HG03342 (cell line): Measurements from ENCODE around the gene ERAP2.
A peak's percentile ranks its signal among the peaks of the same experiment; 100 is the strongest.
"Not testable (repeated sequence)": the region's sequence is repeated elsewhere in the genome, so short reads cannot be mapped to it uniquely, and the experiment has no call there.

ENCODE experiments used
- ATAC-seq: cut with Tn5 transposase; IDR thresholded peaks from one replicate; pipeline ENCODE4 v1.9.1; 2021; ENCODE audit warnings: mild to moderate bottlenecking, moderate library complexity; ENCODE audit not compliant: unreplicated experiment

ERAP2 gene, protein sequence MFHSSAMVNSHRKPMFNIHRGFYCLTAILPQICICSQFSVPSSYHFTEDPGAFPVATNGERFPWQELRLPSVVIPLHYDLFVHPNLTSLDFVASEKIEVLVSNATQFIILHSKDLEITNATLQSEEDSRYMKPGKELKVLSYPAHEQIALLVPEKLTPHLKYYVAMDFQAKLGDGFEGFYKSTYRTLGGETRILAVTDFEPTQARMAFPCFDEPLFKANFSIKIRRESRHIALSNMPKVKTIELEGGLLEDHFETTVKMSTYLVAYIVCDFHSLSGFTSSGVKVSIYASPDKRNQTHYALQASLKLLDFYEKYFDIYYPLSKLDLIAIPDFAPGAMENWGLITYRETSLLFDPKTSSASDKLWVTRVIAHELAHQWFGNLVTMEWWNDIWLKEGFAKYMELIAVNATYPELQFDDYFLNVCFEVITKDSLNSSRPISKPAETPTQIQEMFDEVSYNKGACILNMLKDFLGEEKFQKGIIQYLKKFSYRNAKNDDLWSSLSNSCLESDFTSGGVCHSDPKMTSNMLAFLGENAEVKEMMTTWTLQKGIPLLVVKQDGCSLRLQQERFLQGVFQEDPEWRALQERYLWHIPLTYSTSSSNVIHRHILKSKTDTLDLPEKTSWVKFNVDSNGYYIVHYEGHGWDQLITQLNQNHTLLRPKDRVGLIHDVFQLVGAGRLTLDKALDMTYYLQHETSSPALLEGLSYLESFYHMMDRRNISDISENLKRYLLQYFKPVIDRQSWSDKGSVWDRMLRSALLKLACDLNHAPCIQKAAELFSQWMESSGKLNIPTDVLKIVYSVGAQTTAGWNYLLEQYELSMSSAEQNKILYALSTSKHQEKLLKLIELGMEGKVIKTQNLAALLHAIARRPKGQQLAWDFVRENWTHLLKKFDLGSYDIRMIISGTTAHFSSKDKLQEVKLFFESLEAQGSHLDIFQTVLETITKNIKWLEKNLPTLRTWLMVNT

DNA sequence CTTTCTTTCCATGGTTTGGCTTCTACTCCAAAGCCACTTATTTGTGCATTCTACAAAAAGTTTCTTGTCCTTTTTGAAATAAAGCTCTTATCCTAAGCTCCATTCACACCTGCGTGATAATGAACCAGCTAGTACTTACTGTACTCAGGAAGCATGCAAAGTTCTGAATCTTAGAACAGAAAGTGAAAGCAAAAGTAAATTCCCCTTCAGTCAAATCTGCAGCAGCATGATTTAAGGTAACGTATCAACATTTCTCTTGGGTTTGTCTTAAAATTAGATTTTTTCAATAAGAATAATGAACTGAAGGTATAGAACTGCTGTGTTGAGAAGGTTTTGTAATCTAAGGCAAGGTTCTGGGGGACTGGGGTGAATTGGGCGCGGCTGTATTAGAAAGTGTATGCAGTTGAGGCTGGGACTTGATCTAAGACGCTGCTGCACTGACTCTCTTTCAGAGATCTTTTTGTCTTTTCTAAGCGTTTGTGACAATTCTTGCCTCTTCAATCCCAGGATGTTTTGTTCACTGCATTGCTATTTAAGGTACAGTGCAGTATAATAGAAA, at the start of gene ERAP2:
TSS of gene ERAP2 (plus strand) at position 209 of the 559 bp plus-strand sequence. CDS start 3,186 bp downstream, outside the sequence.
- ATAC-seq = peak; percentile 49

DNA sequence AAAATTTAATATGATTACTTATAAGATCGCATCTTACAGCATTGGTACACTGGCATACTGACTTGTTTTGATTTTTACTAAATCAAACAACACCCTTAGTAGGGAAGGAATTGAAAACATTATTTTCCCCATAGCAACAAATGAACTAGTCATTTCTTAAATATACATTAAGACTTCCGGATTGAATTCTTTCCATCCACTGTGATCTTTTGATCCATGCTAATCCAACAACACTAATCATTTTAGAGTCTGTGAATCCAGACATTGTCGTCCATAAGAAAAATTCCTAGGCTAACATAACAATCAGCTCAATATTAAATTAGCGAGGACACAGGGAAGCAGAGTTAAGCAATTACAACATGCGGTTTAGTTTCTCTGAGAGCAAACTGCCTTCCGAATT, 47.0 kb upstream of the ERAP2 start:
- ATAC-seq = no peak

DNA sequence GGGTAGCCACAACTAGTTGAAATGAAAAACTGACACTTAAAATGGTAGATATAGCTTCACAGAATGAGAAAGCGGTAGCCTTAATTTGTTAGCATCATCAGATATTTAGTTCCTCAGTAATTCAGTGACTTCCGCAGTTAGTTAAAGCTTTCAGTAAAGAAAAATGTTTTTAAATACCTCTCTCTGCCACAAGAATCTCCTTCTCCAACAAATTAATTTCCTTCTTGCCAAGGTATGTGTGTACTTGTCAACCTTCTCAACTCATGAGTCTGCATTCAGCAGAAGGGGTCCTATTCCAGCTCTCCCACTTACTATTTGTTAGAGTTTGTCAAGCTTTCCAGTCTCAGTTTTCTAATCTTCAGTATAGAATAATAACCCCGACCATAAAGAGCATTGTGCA, 42.3 kb upstream of the ERAP2 start:
- no peak for ATAC-seq

DNA sequence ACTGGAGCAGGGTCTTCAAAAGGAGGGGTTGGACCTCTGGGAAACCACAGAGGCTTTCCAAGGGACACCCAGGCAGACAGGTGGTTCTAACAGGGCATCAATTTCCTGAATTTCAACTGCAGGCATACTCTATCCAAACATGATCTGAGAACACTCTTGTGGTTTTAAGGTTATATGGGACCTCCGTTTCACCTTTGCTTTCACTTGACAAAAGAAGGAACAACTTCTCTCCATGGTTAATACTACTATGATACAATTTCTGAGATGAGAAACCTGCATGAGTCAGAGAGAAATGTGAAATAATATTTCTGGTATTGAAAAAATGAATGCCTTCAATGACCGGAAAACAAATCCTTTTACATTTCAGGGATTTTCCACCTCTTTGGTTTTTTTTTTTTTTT, 40.5 kb upstream of the ERAP2 start:
- peak; percentile 40 for ATAC-seq

DNA sequence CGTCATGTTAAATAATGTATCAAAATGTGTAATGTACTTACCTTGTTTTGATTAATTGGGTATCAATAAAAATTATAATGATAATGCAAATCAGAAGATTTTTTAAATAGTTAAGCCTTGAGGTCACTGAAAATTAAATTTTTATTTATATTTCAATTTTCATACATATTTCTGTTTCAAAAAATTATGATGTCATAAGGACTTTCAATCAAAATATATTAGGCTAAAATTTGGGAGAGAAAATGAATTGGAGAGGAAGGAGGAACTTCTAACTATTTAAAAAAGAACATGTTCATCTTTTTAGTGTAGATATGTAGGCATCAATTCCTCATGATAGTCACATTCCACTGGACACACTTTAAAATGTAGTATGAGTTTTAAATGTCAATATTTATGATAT, 39.5 kb upstream of the ERAP2 start:
- ATAC-seq = no peak

DNA sequence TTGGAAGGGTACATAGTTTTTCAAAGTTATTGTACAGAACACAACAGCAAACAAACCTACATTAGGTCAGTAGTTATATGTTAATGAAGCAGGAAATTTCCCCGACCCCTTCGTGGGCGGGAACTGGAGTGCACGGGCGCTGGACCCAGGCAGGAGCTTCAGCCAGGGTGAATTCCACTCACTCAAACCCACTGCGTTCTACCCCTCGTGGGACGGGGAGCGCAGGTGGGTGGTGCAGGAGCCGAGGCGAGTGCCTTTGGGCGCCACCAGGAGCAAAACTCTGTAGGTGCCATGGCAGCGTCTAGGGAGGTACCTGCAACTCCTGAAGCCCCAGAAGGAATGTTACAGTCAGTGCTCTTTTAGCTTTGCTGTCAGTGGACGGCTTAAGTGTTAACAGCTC, 39.0 kb upstream of the ERAP2 start:
- no peak for ATAC-seq

DNA sequence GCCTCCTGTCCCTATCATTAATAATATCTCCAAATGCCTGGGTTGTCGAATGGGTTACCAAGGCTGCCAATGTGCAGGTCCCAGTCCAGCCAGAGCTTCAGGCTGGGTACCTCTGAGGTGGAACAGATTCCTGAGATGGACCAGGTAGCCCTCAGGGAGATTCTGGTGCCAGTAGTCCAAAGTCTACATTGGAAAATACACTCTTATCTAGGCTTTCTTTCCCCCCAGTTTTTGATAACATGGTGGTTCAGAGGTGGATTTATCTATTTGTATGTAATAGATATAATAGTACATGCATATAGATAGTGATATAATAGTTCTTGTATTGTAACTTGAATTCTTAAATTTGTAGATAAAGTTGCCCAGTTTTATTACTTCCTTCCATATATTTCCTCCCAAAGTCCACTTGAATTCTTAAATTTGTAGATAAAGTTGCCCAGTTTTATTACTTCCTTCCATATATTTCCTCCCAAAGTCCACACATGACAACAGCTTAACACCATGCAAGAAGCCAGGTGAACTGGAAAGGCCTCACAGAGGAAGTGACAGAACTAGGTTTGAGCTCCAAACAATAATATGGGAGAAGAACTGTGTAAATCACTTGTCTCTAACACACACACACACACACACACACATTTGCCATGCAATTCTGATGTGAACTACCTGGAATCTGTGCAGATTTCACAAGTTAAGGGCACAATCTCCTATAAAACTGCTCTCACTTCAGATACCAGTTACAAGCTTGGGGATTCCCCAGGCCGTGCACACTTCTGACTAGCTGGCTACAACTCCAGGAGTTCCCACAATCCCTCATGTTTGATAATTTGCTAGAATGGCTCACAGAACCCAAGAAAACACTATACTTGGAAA, 37.9 kb upstream of the ERAP2 start:
- ATAC-seq = no peak

DNA sequence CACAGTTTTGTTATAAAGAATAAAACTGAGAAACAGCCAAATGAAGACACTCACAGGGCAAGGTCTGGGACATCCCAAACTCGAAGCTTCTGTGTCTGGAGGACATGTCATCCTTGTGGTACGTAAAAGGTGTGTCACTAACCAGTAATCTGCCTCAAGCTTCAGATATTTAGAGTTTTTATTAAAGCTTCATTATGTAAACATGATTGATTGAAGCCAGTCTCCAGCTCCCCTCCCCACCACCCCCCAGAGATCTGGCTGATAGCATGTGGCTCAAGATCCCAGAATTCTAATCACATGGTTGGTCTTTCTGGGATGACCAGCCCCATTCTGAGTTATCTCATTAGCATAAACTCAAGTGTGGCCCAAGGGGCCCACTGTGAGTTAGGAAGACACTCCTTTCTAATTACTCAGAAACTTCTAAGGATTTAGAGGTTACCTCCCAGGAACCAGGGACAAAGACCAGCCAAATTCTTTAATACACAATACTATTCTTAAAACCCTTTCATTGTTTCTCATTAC, 37.2 kb upstream of the ERAP2 start:
- ATAC-seq = no peak

DNA sequence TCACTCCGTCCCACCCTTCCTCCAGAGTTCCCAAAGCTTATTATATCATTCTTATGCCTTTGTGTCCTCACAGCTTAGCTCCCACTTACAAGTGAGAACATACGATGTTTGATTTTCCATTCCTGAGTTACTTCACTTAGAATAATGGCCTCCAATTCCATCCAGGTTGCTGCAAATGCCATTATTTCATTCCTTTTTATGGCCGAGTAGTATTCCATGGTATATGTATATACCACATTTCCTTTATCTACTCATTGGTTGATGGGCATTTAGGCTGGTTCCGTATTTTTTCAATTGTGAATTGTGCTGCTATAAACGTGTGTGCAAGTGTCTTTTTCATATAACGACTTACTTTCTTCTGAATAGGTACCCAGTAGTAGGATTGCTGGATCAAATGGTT, 34.4 kb upstream of the ERAP2 start:
- not testable (repeated sequence) for ATAC-seq

DNA sequence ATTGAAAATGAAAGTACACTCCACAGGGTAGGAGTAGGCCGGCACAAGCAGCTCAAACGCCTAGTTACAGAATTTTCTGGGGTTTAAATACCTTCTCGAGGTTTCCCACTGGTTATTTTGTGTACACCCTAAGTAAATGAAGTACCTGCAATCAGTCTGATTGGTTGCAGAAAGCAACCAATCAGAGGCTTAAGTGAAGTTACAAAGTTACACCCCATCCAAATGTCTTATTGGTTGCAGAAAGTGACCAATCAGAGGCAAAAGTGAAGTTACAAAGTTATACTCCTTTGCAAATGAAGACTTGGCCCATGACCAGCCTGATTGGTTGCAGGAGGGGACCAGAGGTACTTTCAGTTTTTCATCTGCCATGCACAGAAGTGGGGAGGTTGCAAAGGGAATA, 33.2 kb upstream of the ERAP2 start:
- no peak for ATAC-seq

DNA sequence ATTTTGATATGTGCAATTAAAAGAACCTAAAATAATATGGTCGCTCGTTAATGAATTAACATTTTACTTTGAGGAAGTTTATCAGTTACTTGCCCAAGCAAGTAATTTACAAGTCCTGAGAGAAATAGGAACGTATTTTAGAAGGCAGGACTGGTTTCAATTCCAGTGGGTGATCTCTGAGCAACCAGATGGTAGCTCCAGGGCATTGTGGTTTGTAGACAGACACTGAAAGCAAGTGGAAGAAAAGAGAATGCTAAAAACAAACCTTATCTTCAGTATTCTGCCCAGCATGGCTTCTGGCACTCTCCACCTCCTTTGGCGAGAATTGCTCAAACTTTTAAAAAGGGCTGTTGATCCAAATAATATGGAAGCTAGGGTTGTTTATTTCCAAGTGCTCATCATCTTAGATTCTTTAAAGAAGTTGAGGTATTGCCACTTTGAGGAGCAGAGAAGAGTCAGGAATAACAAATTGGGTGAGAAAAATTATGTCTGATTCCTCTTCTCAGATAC, 31.8 kb upstream of the ERAP2 start:
- no peak for ATAC-seq

DNA sequence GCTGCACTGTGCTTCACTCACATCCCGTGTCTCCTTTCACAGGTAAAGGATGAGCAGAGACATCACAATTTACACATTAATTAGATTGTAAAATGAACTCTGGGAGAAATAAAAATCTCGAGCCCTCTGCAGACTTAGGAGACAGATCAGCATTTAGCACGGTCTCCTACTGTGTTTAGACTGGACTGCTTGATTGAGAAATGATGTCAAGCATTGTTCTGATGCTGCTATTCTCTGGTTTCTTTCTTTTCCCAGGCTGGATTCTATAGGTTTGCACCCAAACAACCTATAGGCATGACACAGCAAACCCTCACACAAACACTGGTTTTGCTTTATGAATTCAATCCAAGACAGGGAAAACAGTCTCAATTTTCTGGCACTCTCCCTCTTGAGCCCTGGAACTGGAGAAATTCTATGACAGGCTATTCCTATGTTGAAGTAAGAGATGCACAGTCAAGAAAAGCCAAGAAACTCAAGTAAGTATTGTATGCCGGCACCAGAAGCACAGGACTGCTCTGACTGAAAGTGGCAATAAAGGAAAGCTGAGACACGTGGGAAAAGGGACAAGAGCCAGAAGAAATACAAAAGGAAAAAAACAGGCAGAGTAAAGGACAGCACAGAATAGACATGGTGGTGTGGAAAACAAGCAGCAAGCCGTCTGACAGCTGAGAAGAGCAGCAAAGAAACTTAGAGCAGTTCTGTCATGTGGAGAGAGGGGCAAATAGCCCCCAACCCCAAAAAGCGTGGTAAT, 24.8 kb upstream of the ERAP2 start:
- no peak for ATAC-seq

DNA sequence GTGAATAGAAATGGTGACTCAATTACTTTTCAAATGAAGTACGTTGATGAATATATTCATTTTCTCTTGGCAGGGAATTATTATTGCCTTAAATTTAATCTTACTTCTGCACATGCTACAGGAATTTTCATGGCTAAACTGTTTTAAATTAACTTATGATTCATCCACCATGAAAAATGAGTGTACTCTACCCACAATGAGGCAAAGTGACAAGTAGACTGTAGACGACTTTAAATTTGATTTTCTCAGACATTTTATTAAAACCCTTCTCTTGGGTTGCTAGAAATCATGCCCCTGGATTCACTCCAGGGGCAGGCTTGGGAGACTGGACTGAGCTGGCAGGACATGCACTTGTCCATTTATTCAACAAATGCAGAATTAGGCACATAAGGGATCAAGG, 23.5 kb upstream of the ERAP2 start:
- no peak for ATAC-seq

DNA sequence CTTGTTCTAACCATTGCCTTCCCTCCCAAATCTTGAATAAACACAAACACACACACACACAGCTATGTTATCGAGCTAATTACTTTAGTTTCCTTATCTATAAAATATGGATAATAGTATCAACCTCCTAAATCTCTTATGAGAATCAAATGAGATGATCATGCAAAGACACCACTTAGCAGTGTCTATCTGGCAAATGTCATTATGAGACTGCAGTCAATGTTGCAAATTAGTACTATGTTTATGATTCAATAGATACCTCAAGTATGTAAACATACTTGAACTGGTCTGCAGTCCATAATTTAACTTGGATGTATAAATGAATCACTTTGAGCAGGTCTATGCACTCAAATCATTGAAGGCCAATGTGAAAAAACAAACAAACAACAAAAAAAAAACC, 22.2 kb upstream of the ERAP2 start:
- ATAC-seq = no peak

DNA sequence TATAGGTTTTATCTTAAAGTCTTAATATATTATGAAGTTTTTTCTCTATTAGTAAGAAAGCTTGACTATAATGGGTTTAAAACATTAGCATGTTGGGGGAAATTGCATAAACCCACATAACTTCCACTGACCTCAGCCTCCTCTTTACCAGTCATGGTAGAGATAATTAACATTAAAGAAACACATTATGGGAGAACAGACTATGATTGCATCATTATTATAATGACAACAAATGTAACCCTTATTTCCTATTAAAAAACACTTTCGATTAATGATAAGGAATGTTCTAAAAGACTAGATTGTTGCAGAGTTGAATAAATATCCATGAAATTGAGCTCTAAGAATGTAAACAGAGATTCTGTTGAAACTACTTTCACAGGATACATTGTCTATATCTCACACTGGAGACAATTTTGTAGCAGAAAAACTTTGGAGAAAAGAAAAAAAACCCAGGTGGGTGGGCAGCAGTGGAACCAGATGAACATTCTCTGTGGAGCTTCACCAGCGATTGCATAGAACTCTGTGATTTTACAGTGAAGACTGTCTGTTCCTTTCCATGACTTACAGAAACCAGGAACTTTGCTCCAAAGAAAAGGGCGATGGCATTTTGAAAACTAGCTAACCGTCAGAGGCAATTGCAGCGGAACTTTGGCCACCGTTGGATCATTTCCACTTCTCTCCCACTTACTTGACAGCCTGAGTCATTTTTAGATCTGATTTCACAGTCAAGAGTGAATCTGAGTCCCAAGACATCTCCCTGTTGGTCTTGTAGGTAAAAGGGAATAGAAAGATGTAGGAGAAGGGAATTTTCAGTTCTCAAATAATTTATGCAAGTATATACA, 21.0 kb upstream of the ERAP2 start:
- ATAC-seq = no peak

DNA sequence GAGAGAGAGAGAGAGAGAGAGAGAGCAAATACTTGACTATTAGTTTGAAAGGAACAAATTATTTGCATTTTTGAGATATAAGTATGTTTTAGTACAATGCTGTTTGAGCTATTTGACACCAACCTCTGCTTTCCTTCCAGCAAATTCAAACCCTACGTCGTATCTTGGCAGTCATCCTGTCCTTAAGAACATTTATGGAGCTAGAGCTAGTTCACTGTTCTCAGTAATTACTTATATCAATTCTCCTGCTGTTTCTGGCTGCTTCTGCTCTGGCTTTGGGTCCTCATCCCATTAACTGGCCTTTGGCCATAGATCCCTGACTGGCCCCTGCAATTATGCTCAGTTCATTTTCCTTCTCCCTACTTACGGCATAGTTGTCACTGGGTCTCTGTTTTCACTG, 19.9 kb upstream of the ERAP2 start:
- ATAC-seq = no peak

DNA sequence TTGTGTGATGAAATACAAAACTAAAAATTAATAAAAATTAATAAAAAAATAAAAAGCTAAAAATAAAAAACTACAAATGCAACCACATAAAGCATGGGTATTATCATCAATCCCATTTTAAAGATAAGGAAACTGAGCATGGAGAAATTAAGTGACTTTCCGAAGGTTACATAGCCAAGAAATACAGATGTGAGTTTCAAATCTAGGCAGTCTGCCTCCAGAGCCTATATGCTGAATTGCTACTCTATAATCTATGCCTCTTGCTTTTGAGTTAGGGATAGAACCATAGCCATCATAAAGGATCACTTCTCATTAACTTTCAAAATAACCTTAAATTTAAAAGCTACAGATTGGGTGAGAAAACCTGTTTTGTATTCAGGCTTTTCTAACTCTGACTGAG, 18.8 kb upstream of the ERAP2 start:
- ATAC-seq = no peak

DNA sequence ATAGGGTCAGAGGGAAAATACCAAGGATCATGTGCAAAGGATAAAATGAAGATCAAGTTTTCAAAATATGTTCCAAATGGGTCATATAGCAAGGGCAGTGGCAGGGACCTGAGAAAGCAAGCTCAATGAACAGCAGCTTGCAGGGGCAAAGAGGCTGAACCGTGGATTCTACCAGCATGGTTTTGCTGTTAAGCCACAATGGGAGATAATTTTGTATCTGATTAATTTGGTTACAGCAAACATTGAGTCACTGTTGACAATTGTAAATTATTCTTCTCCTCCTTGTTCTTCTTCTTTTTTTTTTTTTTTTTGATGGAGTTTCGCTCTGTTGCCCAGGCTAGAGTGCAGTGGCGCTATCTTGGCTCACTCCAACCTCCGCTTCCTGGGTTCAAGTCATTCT, 18.4 kb upstream of the ERAP2 start:
- no peak for ATAC-seq

DNA sequence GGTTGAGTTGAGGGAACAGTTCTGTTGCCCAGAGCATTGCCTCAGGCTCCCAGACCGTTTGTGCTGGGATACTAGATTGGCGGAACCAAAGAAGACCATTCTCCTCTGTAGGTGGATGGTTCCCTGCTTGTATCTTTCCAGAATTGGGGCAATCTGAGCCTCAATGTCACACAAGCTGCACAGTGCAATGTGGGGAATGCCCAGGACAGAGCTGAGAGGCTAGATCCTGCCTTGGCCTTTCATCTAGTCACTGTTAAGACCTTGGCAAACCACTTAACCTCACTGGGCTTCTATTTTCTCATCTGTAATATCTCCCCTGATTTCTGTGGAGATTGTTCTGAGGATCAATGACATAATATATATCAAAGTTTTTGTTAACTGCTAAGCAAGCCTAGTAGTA, 16.9 kb upstream of the ERAP2 start:
- no peak for ATAC-seq
